Hepatocyte (in vitro differentiated cells): ENCODE results near the gene HIBCH. TPM values are rescaled to one million over a fixed set of nuclear protein-coding genes. Genes with fewer than 3 reads are reported as not detected.

Source experiments
- DNase-seq: peaks from one replicate; pipeline ENCODE4 v3.0.0-alpha.2; 2016; ENCODE audit warnings: low spot score
- H2AFZ ChIP-seq: fragments of 200-600 bp; sonication (generic); 2 replicates; pipeline ENCODE4 v1.6.0; 2016; ENCODE audit warnings: antibody characterized with exemption, mild to moderate bottlenecking
- H3K27ac ChIP-seq: fragments of 200-600 bp; sonication (generic); 2 replicates; pipeline ENCODE4 v1.5.1; 2016; ENCODE audit warnings: mild to moderate bottlenecking
- H3K27me3 ChIP-seq: fragments of 200-600 bp; sonication (generic); 2 replicates; pipeline ENCODE4 v1.6.1; 2016
- H3K36me3 ChIP-seq: fragments of 200-600 bp; sonication (generic); replicated peaks from 2 replicates; pipeline ENCODE4 v1.5.1; 2016; ENCODE audit warnings: low read depth; ENCODE audit not compliant: insufficient read depth
- H3K4me1 ChIP-seq: fragments of 200-600 bp; sonication (generic); 2 replicates; pipeline ENCODE4 v1.5.1; 2016; ENCODE audit warnings: mild to moderate bottlenecking, moderate library complexity; ENCODE audit not compliant: insufficient read depth
- H3K4me2 ChIP-seq: fragments of 200-600 bp; sonication (generic); 2 replicates; pipeline ENCODE4 v1.6.0; 2016
- H3K4me3 ChIP-seq: fragments of 200-600 bp; sonication (generic); 2 replicates; pipeline ENCODE4 v1.5.1; 2016; ENCODE audit warnings: mild to moderate bottlenecking
- H3K79me2 ChIP-seq: fragments of 200-600 bp; sonication (generic); 2 replicates; pipeline ENCODE4 v1.6.0; 2017; ENCODE audit warnings: mild to moderate bottlenecking
- H3K9me2 ChIP-seq: fragments of 200-600 bp; sonication (generic); replicated peaks from 2 replicates; pipeline ENCODE4 v1.6.0; 2017; ENCODE audit warnings: mild to moderate bottlenecking; ENCODE audit not compliant: insufficient read depth
- H3K9me3 ChIP-seq: fragments of 200-600 bp; sonication (generic); 2 replicates; pipeline ENCODE4 v1.5.1; 2016; ENCODE audit warnings: low read depth, mild to moderate bottlenecking
- H4K20me1 ChIP-seq: fragments of 200-600 bp; sonication (generic); 2 replicates; pipeline ENCODE4 v1.6.0; 2016; ENCODE audit warnings: mild to moderate bottlenecking; ENCODE audit not compliant: insufficient read depth, poor library complexity, severe bottlenecking
- EZH2 ChIP-seq: fragments of 200-600 bp; sonication (generic); IDR thresholded peaks from 2 replicates; pipeline ENCODE4 v1.6.1; 2016; ENCODE audit warnings: antibody characterized with exemption, mild to moderate bottlenecking, borderline replicate concordance
- EZH2phosphoT487 ChIP-seq: fragments of 200-600 bp; sonication (generic); IDR thresholded peaks from one replicate; pipeline ENCODE4 v1.6.1; 2018; ENCODE audit warnings: antibody characterized with exemption, mild to moderate bottlenecking, low read depth, moderate library complexity; ENCODE audit not compliant: unreplicated experiment, severe bottlenecking
- WGBS: methylation state at CpG from one replicate; pipeline ENCODE4 v1.1.6; 2016; ENCODE audit warnings: low lambda C conversion rate; ENCODE audit errors: missing lambda C conversion rate; 5-methylcytosine and 5-hydroxymethylcytosine counted together
- polyA plus RNA-seq: library from polyadenylated mRNA; unstranded; fragments of >200 nt; fragmentation: Nextera tagmentation; extraction: Ambion mirVana; gene quantifications from 2 replicates; pipeline ENCODE4 v1.2.1, GENCODE V29; 2016
- total RNA-seq: library from RNA; depleted of rRNA; stranded (reverse); fragments of >200 nt; gene quantifications from 2 replicates; pipeline ENCODE4 v1.2.3, GENCODE V29; 2014
- TF ChIP-seq, protein P1 (sequence below): fragments of 200-600 bp; sonication (generic); IDR thresholded peaks from 2 replicates; pipeline ENCODE4 v1.5.1; 2016; ENCODE audit warnings: antibody characterized with exemption, mild to moderate bottlenecking; ENCODE audit not compliant: poor library complexity

The HIBCH gene
- total and polyA plus RNA-seq, 2 experiments from 2014 or later: 30.9 to 57.0 TPM

GRCh38 chr2:190355968-190356644, 36.5 kb upstream of the HIBCH start:
- no peak for DNase-seq
- WGBS: 72% methylated on average over 6 of the region's 6 CpGs

DNA sequence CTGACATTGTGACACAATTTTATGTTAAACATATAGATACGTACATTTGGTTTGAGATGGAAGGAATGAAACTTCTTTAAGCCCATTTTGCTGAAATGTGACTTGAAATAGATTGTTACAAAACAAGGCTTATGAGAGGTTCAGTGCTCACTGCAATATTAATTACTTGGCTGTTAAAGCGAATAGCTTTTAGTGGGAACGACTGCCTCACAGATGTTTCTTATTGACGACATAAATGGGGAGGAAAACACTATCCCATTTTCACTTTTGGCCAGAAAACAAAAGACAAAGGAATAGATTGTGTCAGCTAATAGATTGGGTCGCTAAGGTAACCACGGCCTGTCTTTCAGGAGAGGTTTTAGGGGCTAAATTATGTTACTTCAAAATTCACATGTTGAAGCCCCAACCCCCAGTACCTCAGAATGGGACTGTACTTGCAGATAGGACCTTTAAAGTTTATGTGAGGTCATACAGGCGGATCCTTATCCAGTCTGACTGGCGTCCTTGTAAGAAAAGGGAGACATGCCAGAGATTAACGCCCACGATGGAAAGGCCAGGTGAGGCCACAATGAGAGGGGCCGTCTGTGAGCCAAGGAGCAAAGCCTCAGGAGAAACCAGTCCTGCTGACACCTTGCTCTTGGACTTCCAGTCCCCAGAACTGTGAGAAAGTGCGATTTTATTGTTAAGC, 34.5 kb upstream of the HIBCH start:
- H3K9me3 ChIP-seq: no peaks in the 10 kb centered on the region
- peaks cover 14% of the 10 kb centered on the region for H3K79me2 ChIP-seq
- 77% methylated on average over 12 of the region's 12 CpGs for WGBS
- H3K4me2 ChIP-seq: no peak overlapping the region
- no peak overlapping the region for H2AFZ ChIP-seq
- H3K4me1 ChIP-seq: peaks cover 5% of the 10 kb centered on the region
- TF ChIP-seq EZH2phosphoT487 (no peak), EZH2 (no peak)
- TF ChIP-seq, protein P1, sequence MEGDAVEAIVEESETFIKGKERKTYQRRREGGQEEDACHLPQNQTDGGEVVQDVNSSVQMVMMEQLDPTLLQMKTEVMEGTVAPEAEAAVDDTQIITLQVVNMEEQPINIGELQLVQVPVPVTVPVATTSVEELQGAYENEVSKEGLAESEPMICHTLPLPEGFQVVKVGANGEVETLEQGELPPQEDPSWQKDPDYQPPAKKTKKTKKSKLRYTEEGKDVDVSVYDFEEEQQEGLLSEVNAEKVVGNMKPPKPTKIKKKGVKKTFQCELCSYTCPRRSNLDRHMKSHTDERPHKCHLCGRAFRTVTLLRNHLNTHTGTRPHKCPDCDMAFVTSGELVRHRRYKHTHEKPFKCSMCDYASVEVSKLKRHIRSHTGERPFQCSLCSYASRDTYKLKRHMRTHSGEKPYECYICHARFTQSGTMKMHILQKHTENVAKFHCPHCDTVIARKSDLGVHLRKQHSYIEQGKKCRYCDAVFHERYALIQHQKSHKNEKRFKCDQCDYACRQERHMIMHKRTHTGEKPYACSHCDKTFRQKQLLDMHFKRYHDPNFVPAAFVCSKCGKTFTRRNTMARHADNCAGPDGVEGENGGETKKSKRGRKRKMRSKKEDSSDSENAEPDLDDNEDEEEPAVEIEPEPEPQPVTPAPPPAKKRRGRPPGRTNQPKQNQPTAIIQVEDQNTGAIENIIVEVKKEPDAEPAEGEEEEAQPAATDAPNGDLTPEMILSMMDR: no peak
- H3K27ac ChIP-seq: no peak overlapping the region
- no peak overlapping the region for H3K4me3 ChIP-seq
- DNase-seq: no peak
- H3K36me3 ChIP-seq: no peaks in the 10 kb centered on the region
- no peaks in the 10 kb centered on the region for H4K20me1 ChIP-seq
- H3K27me3 ChIP-seq: no peaks in the 10 kb centered on the region
- no peaks in the 10 kb centered on the region for H3K9me2 ChIP-seq

More at GRCh38 chr2:190355968-190356644, 36.5 kb upstream of the HIBCH start:
- H2AFZ ChIP-seq: no peak overlapping the region
- no peaks in the 10 kb centered on the region for H3K9me3 ChIP-seq
- H3K27ac ChIP-seq: peak overlapping the region; percentile 31
- no peaks in the 10 kb centered on the region for H3K27me3 ChIP-seq
- TF ChIP-seq EZH2phosphoT487 (no peak), EZH2 (no peak)
- TF ChIP-seq, protein P1: no peak
- H3K4me1 ChIP-seq: peaks cover 5% of the 10 kb centered on the region
- no peak overlapping the region for H3K4me3 ChIP-seq
- no peak overlapping the region for H3K4me2 ChIP-seq
- H3K36me3 ChIP-seq: no peaks in the 10 kb centered on the region
- H3K79me2 ChIP-seq: peaks cover 8% of the 10 kb centered on the region
- H4K20me1 ChIP-seq: no peaks in the 10 kb centered on the region
- no peaks in the 10 kb centered on the region for H3K9me2 ChIP-seq

DNA sequence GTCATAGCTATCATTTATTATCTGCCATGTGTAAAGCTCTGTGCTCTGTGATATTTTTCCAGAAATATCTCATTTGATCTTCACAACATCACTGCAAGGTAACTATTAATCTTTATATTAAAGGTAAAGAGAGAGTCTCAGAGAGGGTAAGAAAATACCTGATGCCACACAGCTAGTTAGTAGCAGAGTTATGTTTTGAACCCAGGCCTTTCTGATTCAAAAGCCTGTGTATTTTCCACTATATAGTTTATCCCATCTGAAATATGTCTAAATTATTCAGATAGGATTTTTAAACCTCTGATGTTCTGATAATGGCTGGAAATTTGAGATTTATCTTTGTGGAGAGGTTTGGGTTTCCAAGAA, 33.9 kb upstream of the HIBCH start:
- no peak for DNase-seq
- Histone ChIP-seq H3K27me3 (no peaks in the 10 kb centered on the region), H3K27ac (peak overlapping the region; percentile 63), H3K36me3 (no peaks in the 10 kb centered on the region), H3K79me2 (peaks cover 17% of the 10 kb centered on the region), H4K20me1 (no peaks in the 10 kb centered on the region), H2AFZ (no peak overlapping the region), H3K9me3 (no peaks in the 10 kb centered on the region), H3K4me1 (peaks cover 5% of the 10 kb centered on the region), H3K9me2 (no peaks in the 10 kb centered on the region), H3K4me2 (no peak overlapping the region), H3K4me3 (no peak overlapping the region)
- no peak for TF ChIP-seq EZH2phosphoT487
- TF ChIP-seq EZH2: no peak
- TF ChIP-seq, protein P1: no peak
